ENCODE data around the gene ARHGAP25.

The ARHGAP25 gene

GRCh38 chr2:68771211-68771751 is 36.7 kb downstream of the ARHGAP25 start:
- H3K4me3 ChIP-seq (ENCODE audit: control insufficient read depth, low read depth, low read length) = no peak overlapping the region

DNA sequence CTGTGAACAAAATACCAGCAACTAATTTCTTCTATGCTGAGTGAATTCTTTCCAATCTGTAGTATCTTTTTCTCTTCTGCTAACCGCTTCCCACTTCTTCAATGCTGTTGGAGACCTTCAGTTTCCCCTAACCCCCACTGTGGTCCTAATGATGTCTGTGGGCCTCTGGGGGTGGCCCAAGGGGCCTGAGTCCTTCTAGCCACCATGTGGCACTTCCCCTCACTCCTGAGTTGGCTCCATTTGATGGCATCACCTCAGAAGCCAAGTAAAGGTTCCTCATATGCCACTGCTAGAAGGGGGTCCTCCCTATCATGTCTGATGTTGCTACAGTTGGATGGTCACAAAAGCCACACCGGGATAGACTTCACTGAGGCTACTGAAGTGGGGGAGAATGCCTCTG is 37.5 kb downstream of the ARHGAP25 start:
- no peak for DNase-seq (ENCODE audit: low read depth)
- no peak for TF ChIP-seq CTCF (conservative IDR thresholded peaks at IDR 0.05; ENCODE audit: control insufficient read depth, insufficient read depth, low read depth, low read length)
- no peak overlapping the region for H3K4me3 ChIP-seq (ENCODE audit: control insufficient read depth, low read depth, low read length)

More at GRCh38 chr2:68771211-68771751, 36.7 kb downstream of the ARHGAP25 start:
- DNase-seq (ENCODE audit: low read depth) = no peak
- no peak for TF ChIP-seq CTCF (conservative IDR thresholded peaks at IDR 0.05; ENCODE audit: control insufficient read depth, insufficient read depth, low read depth, low read length)

- peak overlapping the region; percentile 27 for H3K4me3 ChIP-seq (ENCODE audit: control insufficient read depth, low read depth, low read length)
- TF ChIP-seq CTCF (conservative IDR thresholded peaks at IDR 0.05; ENCODE audit: control insufficient read depth, insufficient read depth, low read depth, low read length) = no peak
- peak; percentile 21 for DNase-seq (ENCODE audit: low read depth)
Observed at GRCh38 chr2:68774569-68775271, 40.1 kb downstream of the ARHGAP25 start.

GRCh38 chr2:68775272-68775842 is 40.7 kb downstream of the ARHGAP25 start:
- peak overlapping the region; percentile 27 for H3K4me3 ChIP-seq (ENCODE audit: control insufficient read depth, low read depth, low read length)
- TF ChIP-seq CTCF (conservative IDR thresholded peaks at IDR 0.05; ENCODE audit: control insufficient read depth, insufficient read depth, low read depth, low read length) = no peak

DNA sequence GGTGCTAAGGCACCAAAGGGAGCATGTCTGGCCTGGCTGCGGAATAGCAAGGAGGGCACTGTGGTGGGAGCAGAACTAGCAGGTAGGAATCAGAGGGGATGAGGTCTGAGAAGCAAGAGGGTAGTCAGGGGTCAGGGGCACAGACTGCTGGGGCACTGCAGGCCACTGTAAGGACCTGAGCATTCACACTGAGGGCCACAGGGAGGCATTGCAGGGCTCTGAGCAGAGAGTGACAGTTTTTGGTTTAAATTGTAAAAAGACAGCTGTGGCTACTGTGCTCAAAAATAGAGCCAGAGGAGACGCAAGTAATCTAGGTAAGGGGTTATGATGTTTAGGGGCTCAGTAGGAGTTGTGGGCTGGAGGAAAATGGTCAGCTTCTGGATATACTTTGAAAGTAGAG is 41.5 kb downstream of the ARHGAP25 start:
- no peak for DNase-seq (ENCODE audit: low read depth)
- H3K4me3 ChIP-seq (ENCODE audit: control insufficient read depth, low read depth, low read length) = no peak overlapping the region
- TF ChIP-seq CTCF (conservative IDR thresholded peaks at IDR 0.05; ENCODE audit: control insufficient read depth, insufficient read depth, low read depth, low read length) = no peak

More at GRCh38 chr2:68775272-68775842, 40.7 kb downstream of the ARHGAP25 start:
- DNase-seq (ENCODE audit: low read depth) = no peak

DNA sequence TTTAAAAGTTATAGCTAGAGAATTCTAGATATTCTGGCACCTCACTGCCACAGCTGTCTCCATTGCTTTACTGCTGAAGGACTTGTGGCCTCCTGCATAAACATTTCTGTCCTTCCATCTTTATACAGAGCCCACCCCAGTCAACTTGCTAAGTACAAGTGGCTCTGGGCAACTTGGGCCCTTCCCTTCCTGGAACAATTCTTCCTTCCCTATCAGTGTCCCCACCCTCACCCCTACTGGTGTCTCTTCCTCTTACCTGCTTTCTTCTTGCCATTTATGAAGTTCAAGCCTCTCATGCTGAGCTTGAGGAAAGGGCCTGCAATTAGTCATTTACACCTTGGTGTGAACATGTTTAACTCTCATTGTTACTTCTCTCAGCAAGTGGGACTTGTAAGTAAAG is 45.0 kb downstream of the ARHGAP25 start:
- H3K4me3 ChIP-seq (ENCODE audit: control insufficient read depth, low read depth, low read length) = no peak overlapping the region
- TF ChIP-seq CTCF (conservative IDR thresholded peaks at IDR 0.05; ENCODE audit: control insufficient read depth, insufficient read depth, low read depth, low read length) = no peak
- DNase-seq (ENCODE audit: low read depth) = no peak

Data from fibroblast of mammary gland (primary cell).